Tibial nerve (tissue), 4 donors: ENCODE data around the gene ZNF19. TPM values are rescaled to one million over a fixed set of nuclear protein-coding genes. Genes with fewer than 3 reads are reported as not detected.

Experiments used
- DNase-seq, 2 donors: peaks; one replicate each; pipeline ENCODE4 v3.0.0-alpha.2; 2019; ENCODE audit warnings: low spot score in 2 of 2
- H3K27ac ChIP-seq, 4 donors: fragments of 200-600 bp; sonication (generic) in 3 of 4; one replicate each; pipeline ENCODE4 v1.5.1; 2017 to 2019; ENCODE audit warnings: mild to moderate bottlenecking in 1 of 4
- H3K27me3 ChIP-seq, 2 donors: fragments of 200-600 bp; sonication (generic) in 1 of 2; one replicate each; pipeline versions ENCODE4 v1.5.1 to v1.6.0; 2017 to 2019
- H3K36me3 ChIP-seq, 3 donors: fragments of 200-600 bp; sonication (generic); one replicate each; pipeline ENCODE4 v1.5.1; 2018 to 2019
- H3K4me1 ChIP-seq, 4 donors: fragments of 200-600 bp; sonication (generic) in 3 of 4; one replicate each; pipeline ENCODE4 v1.5.1; 2017 to 2019
- H3K4me3 ChIP-seq, 4 donors: fragments of 200-600 bp; sonication (generic) in 3 of 4; one replicate each; pipeline ENCODE4 v1.5.1; 2017 to 2019; ENCODE audit warnings: mild to moderate bottlenecking in 1 of 4, moderate library complexity in 1 of 4
- H3K9me3 ChIP-seq, 4 donors: fragments of 200-600 bp; sonication (generic) in 3 of 4; one replicate each; pipeline ENCODE4 v1.5.1; 2017 to 2019
- EP300 ChIP-seq, 2 donors: sonication (generic); formaldehyde crosslinking; IDR thresholded peaks; one replicate each; pipeline ENCODE4 v1.6.1; 2017; ENCODE audit warnings: antibody characterized with exemption in 2 of 2, mild to moderate bottlenecking in 1 of 2
- POLR2A ChIP-seq, 2 donors: fragments of 450-650 bp; IDR thresholded peaks; one replicate each; pipeline ENCODE4 v1.6.1; 2017; ENCODE audit warnings: antibody characterized with exemption in 2 of 2, mild to moderate bottlenecking in 2 of 2, moderate library complexity in 2 of 2
- WGBS, 2 donors: methylation state at CpG; one replicate each; pipeline ENCODE4 v1.1.5; 2018; 5-methylcytosine and 5-hydroxymethylcytosine counted together
- total RNA-seq, 4 donors: library from RNA; depleted of rRNA; stranded (reverse); fragments of >200 nt; gene quantifications; one replicate each; pipeline ENCODE4 v1.1.0, GENCODE V29; 2016
- TF ChIP-seq, protein P1 (sequence below), 5 experiments: fragments of 200-600 bp in 3 of 5; fragments of 450-650 bp in 2 of 5; sonication (generic) in 3 of 5; IDR thresholded peaks; one replicate each; pipeline ENCODE4 v1.5.1; 2016 to 2019; ENCODE audit warnings: antibody characterized with exemption in 5 of 5, mild to moderate bottlenecking in 3 of 5, moderate library complexity in 2 of 5

ZNF19 gene
- total RNA-seq, 4 donors from 2014 or later: 5.7 to 11.1 (median 7.8) TPM

DNA sequence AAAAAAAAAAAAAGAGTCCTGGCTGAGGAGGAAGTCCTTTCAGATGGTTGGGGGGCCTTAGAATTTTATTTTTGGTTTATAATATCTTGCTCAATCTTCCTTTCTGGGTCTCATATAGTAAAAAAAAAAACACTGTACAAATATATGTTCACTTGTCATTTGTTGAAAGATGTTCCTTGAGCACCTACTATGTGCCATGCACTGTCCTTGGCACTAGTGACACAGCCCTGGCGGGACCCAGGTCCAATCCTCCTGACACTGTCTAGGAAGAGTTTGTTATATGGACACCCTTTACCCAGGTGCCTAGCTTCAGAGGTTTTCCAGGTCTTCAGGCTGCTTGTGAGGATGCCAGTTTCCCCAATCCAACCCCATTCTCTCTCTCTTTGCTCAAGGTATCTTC is 39.1 kb upstream of the ZNF19 start:
- H3K27ac ChIP-seq: no peak overlapping the region
- WGBS, 2 donors: 60 to 80% methylated on average over 1 of the region's 1 CpG
- no peak for DNase-seq
- peaks cover 0 to 8% (median 0%) of the 10 kb centered on the region in 4 donors for H3K4me1 ChIP-seq
- no peaks in the 10 kb centered on the region for H3K9me3 ChIP-seq
- H3K36me3 ChIP-seq: no peaks in the 10 kb centered on the region
- peaks cover 0 to 7% of the 10 kb centered on the region in 2 donors for H3K27me3 ChIP-seq
- TF ChIP-seq POLR2A (IDR thresholded peaks at IDR 0.05) (no peak), EP300 (IDR thresholded peaks at IDR 0.05) (no peak)
- TF ChIP-seq, protein P1, sequence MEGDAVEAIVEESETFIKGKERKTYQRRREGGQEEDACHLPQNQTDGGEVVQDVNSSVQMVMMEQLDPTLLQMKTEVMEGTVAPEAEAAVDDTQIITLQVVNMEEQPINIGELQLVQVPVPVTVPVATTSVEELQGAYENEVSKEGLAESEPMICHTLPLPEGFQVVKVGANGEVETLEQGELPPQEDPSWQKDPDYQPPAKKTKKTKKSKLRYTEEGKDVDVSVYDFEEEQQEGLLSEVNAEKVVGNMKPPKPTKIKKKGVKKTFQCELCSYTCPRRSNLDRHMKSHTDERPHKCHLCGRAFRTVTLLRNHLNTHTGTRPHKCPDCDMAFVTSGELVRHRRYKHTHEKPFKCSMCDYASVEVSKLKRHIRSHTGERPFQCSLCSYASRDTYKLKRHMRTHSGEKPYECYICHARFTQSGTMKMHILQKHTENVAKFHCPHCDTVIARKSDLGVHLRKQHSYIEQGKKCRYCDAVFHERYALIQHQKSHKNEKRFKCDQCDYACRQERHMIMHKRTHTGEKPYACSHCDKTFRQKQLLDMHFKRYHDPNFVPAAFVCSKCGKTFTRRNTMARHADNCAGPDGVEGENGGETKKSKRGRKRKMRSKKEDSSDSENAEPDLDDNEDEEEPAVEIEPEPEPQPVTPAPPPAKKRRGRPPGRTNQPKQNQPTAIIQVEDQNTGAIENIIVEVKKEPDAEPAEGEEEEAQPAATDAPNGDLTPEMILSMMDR (IDR thresholded peaks at IDR 0.05): no peak
- no peak overlapping the region for H3K4me3 ChIP-seq

DNA sequence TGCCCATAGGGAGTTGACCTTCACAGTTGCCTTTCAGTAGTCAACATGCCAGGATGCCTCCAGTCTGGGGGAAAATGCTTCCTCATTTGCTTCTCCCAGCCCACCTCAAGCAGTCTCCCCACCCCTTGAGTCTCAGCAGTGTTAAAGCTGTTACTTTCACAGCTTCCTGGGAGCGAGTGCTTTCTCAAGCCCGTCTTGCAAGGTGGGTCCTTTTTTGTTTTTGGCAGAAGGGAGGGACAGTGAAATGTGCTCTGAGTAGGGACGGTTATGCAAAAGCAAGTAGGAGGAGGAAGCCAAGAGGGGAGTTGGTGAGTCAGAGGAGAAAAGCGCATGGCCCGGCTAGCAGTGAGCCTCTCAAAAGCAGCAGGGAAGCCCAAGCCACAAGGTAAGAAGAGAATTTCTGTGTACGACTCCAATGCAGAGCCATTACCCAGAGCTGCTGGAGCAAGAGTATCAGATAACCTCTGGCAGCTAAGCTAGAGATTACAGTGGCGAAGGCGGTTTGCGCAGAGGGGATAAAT is 37.0 kb upstream of the ZNF19 start, which contains the start of gene CHST4:
Gene CHST4 (plus strand): TSS at position 316 of the 521 bp plus-strand sequence. CDS start 10,252 bp downstream, outside the sequence.
- TF ChIP-seq, protein P1 (IDR thresholded peaks at IDR 0.05): no peak
- TF ChIP-seq POLR2A (IDR thresholded peaks at IDR 0.05) (no peak), EP300 (IDR thresholded peaks at IDR 0.05) (no peak)
- peaks cover 0 to 8% (median 0%) of the 10 kb centered on the region in 4 donors for H3K4me1 ChIP-seq
- no peak for DNase-seq
- no peak within 1 kb of the TSS for H3K4me3 ChIP-seq
- H3K27me3 ChIP-seq: peaks cover 0 to 7% of the 10 kb centered on the region in 2 donors
- H3K36me3 ChIP-seq: no peaks in the 10 kb centered on the region
- H3K27ac ChIP-seq: no peak within 1 kb of the TSS
- WGBS, 2 donors: 9 to 19% methylated on average over 9 of the region's 9 CpGs
- H3K9me3 ChIP-seq: no peaks in the 10 kb centered on the region

- no peak for DNase-seq
- Histone ChIP-seq H3K27ac (no peak overlapping the region), H3K4me3 (no peak overlapping the region), H3K27me3 (peaks cover 0 to 7% of the 10 kb centered on the region in 2 donors), H3K4me1 (peaks cover 0 to 8% (median 0%) of the 10 kb centered on the region in 4 donors), H3K36me3 (no peaks in the 10 kb centered on the region), H3K9me3 (no peaks in the 10 kb centered on the region)
- WGBS, 2 donors: 56 to 57% methylated on average over 16 of the region's 16 CpGs
- no peak for TF ChIP-seq EP300 (IDR thresholded peaks at IDR 0.05)
- no peak for TF ChIP-seq POLR2A (IDR thresholded peaks at IDR 0.05)
- TF ChIP-seq, protein P1 (IDR thresholded peaks at IDR 0.05): no peak
Measured at GRCh38 chr16:71524566-71525553, 35.7 kb upstream of the ZNF19 start.

DNA sequence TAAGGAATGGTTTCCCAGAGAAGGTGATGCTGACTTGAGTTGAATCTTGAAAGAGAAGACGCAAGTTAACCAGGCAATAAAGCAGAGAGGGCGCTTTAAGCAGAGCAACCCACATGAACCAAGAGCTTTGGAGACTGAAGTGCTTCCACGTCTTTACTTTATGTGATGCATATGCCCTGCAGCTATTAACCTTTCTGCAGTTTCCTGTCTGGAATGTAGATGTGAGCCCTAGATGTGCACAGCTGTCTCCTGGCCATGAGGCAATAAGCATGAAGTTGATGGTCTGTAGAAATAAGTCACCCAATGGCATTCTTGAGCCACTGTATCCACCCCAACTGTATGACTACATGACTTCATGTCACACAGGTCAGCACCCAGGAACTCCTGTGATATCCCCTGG is 31.4 kb upstream of the ZNF19 start:
- Histone ChIP-seq H3K9me3 (no peaks in the 10 kb centered on the region), H3K27me3 (no peaks in the 10 kb centered on the region), H3K27ac (no peak overlapping the region), H3K4me1 (no peaks in the 10 kb centered on the region), H3K36me3 (no peaks in the 10 kb centered on the region), H3K4me3 (no peak overlapping the region)
- no peak for DNase-seq
- no peak for TF ChIP-seq EP300 (IDR thresholded peaks at IDR 0.05)
- TF ChIP-seq POLR2A (IDR thresholded peaks at IDR 0.05): no peak
- TF ChIP-seq, protein P1 (IDR thresholded peaks at IDR 0.05): no peak
- 65 to 69% methylated on average over 3 of the region's 3 CpGs for WGBS, 2 donors

DNA sequence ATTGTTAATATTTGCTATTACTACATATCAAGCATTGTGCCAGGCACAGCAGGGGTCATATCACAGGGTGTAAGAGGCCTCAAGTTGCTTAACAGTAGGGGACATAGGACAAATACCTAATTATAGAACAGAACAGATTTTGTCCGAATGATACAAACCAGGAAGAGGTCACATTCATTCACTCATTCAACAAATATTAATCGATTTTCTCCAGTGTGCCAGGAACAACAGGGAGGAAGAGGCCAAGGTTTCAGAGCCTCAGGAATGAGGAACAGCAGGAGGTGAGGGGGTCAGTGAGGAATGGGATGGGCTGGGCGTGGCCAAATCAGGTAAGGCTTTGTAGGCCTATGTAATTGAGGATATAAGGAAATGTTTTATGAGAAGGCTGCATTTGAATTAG is 25.9 kb upstream of the ZNF19 start:
- Histone ChIP-seq H3K4me1 (no peaks in the 10 kb centered on the region), H3K27me3 (no peaks in the 10 kb centered on the region), H3K27ac (no peak overlapping the region), H3K9me3 (peaks cover 0 to 10% (median 0%) of the 10 kb centered on the region in 4 donors), H3K36me3 (no peaks in the 10 kb centered on the region), H3K4me3 (no peak overlapping the region)
- 72% methylated on average over 3 of the region's 3 CpGs for WGBS, 2 donors
- TF ChIP-seq, protein P1 (IDR thresholded peaks at IDR 0.05): no peak
- TF ChIP-seq POLR2A (IDR thresholded peaks at IDR 0.05): no peak
- no peak for TF ChIP-seq EP300 (IDR thresholded peaks at IDR 0.05)
- no peak for DNase-seq
